ENCODE measurements around the gene OR7G1. TPM values are rescaled to one million over a fixed set of nuclear protein-coding genes. Genes with fewer than 3 reads are reported as not detected.

OR7G1 gene
- total and polyA plus RNA-seq, 4 donors: not detected

DNA sequence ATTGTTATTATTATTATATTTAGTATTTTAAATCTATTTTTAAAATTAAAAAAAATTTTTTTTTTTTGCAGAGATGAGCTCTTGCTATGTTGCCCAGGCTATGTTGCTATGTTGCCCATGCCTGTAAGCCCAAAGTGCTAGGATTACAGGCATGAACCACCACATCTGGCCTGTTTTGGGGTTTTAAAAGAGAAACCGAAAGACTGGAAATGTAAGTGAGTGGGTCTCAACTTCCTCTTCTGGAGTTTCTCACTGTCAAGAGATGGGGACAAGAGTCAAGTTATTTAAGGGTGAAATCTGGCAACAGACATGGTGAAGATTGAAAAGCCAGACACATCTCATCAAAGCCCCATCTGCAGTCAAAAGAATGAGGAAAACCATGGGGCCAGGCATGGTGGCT is 15.4 kb upstream of the OR7G1 start:
- peaks cover 0 to 2% (median 0%) of the 10 kb centered on the region in 3 donors for H3K27me3 ChIP-seq (ENCODE audit: control insufficient read depth in 3 of 3, insufficient read depth in 3 of 3, low read length in 2 of 3)
- H3K27ac ChIP-seq (ENCODE audit: low read depth in 1 of 2, low read length in 1 of 2): no peak overlapping the region
- 32 to 37% methylated on average over 1 of the region's 1 CpG for WGBS, 2 donors
- no peaks in the 10 kb centered on the region for H3K9me3 ChIP-seq (ENCODE audit: control insufficient read depth in 4 of 4, insufficient read depth in 3 of 4, low read length in 3 of 4)
- no peak overlapping the region for H3K4me3 ChIP-seq
- TF ChIP-seq, protein P1, sequence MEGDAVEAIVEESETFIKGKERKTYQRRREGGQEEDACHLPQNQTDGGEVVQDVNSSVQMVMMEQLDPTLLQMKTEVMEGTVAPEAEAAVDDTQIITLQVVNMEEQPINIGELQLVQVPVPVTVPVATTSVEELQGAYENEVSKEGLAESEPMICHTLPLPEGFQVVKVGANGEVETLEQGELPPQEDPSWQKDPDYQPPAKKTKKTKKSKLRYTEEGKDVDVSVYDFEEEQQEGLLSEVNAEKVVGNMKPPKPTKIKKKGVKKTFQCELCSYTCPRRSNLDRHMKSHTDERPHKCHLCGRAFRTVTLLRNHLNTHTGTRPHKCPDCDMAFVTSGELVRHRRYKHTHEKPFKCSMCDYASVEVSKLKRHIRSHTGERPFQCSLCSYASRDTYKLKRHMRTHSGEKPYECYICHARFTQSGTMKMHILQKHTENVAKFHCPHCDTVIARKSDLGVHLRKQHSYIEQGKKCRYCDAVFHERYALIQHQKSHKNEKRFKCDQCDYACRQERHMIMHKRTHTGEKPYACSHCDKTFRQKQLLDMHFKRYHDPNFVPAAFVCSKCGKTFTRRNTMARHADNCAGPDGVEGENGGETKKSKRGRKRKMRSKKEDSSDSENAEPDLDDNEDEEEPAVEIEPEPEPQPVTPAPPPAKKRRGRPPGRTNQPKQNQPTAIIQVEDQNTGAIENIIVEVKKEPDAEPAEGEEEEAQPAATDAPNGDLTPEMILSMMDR (IDR thresholded peaks at IDR 0.05; ENCODE audit: control extremely low read depth, extremely low read depth): no peak
- no peak for DNase-seq
- H3K9ac ChIP-seq (ENCODE audit: insufficient read depth in 1 of 2, low read length in 2 of 2): no peak overlapping the region
- H3K36me3 ChIP-seq (ENCODE audit: control insufficient read depth in 4 of 4, insufficient read depth in 4 of 4, low read length in 4 of 4): no peaks in the 10 kb centered on the region
- H3K4me1 ChIP-seq (ENCODE audit: control insufficient read depth in 5 of 5, insufficient read depth in 5 of 5, low read length in 5 of 5): no peaks in the 10 kb centered on the region
- no peak for ATAC-seq (ENCODE audit: insufficient read depth, low FRiP score)

DNA sequence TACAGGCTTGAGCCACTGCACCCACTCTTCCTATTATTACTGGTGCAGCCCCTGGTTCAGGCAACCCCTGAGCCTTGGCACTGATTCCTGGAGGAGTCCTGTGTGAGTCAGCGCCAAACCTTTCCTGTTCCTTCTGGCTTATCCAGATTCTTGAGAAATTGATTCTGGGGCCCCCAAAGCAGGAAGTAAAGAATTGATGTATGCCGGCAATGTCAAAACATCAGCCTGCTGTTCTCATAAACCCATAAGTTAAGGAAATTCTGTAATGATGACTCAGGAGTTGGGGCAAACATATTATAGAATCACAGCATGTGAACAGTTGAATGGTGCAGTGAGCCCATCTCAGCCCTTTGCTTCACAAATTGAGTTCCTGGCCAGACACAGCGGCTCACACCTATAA is 12.6 kb upstream of the OR7G1 start:
- ATAC-seq (ENCODE audit: insufficient read depth, low FRiP score) (no peak), DNase-seq (no peak)
- TF ChIP-seq, protein P1 (IDR thresholded peaks at IDR 0.05; ENCODE audit: control extremely low read depth, extremely low read depth): no peak
- WGBS, 2 donors: 49 to 50% methylated on average over 3 of the region's 3 CpGs
- Histone ChIP-seq H3K9ac (ENCODE audit: insufficient read depth in 1 of 2, low read length in 2 of 2) (no peak overlapping the region), H3K27ac (ENCODE audit: low read depth in 1 of 2, low read length in 1 of 2) (no peak overlapping the region), H3K27me3 (ENCODE audit: control insufficient read depth in 3 of 3, insufficient read depth in 3 of 3, low read length in 2 of 3) (no peaks in the 10 kb centered on the region), H3K4me3 (no peak overlapping the region), H3K4me1 (ENCODE audit: control insufficient read depth in 5 of 5, insufficient read depth in 5 of 5, low read length in 5 of 5) (no peaks in the 10 kb centered on the region), H3K9me3 (ENCODE audit: control insufficient read depth in 4 of 4, insufficient read depth in 3 of 4, low read length in 3 of 4) (no peaks in the 10 kb centered on the region), H3K36me3 (ENCODE audit: control insufficient read depth in 4 of 4, insufficient read depth in 4 of 4, low read length in 4 of 4) (no peaks in the 10 kb centered on the region)

DNA sequence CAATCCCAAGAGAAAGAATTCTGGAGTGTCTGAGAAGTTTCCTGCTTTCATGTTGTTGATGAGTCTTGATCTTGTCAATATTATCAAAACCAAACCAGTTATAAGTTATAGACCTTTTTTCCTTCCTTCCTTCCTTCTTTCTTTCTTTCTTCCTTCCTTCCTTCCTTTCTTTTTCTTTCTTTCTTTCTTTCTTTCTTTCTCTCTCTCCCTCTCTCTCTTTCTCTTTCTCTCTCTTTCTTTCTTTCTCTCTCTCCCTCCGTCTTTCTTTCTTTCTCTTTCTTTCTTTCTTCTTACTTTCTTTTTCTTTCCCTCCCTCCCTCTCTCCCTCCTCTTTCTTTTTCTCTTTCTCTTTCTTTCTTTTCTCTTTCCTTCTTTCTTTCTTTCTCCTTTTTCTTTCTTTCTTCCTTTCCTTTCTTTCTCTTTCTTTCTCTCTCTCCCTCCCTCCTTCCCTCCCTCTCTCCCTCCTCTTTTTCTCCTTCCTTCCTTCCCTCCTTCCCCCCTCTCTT is 11.4 kb upstream of the OR7G1 start, which contains the start of gene OR7G3:
Gene OR7G3, minus strand, starts transcription at position 51 of the 506 bp plus-strand sequence. Its CDS starts 0 bp downstream, at position 51.
- TF ChIP-seq, protein P1 (IDR thresholded peaks at IDR 0.05; ENCODE audit: control extremely low read depth, extremely low read depth): no peak
- Histone ChIP-seq H3K4me3 (no peak within 1 kb of the TSS), H3K9ac (ENCODE audit: insufficient read depth in 1 of 2, low read length in 2 of 2) (no peak within 1 kb of the TSS), H3K27me3 (ENCODE audit: control insufficient read depth in 3 of 3, insufficient read depth in 3 of 3, low read length in 2 of 3) (no peaks in the 10 kb centered on the region), H3K27ac (ENCODE audit: low read depth in 1 of 2, low read length in 1 of 2) (no peak within 1 kb of the TSS), H3K4me1 (ENCODE audit: control insufficient read depth in 5 of 5, insufficient read depth in 5 of 5, low read length in 5 of 5) (no peaks in the 10 kb centered on the region), H3K36me3 (ENCODE audit: control insufficient read depth in 4 of 4, insufficient read depth in 4 of 4, low read length in 4 of 4) (no peaks in the 10 kb centered on the region), H3K9me3 (ENCODE audit: control insufficient read depth in 4 of 4, insufficient read depth in 3 of 4, low read length in 3 of 4) (no peaks in the 10 kb centered on the region)
- WGBS, 2 donors: 81 to 94% methylated on average over 1 of the region's 1 CpG
- ATAC-seq (ENCODE audit: insufficient read depth, low FRiP score) (no peak), DNase-seq (no peak)

DNA sequence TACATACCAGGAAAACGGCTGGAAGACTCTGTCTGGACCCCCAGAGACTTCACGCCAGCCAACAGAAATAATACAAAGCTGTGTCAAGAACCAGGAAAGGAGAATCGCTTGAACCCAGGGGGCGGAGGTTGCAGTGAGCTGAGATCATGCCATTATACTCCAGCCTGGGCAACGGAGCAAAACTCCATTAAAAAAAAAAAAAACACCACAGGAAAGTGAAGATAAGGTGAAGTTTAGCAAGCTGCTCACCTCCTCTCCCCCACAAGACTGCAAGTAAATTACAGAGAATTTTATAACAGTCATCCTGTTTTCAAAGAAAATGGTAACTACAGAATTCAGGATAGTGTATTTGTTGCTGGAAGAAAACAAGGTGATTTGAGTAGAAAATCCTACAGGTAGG is 984 bp upstream of the OR7G1 start:
- Histone ChIP-seq H3K4me3 (no peak overlapping the region), H3K27me3 (ENCODE audit: control insufficient read depth in 3 of 3, insufficient read depth in 3 of 3, low read length in 2 of 3) (no peaks in the 10 kb centered on the region), H3K9me3 (ENCODE audit: control insufficient read depth in 4 of 4, insufficient read depth in 3 of 4, low read length in 3 of 4) (no peaks in the 10 kb centered on the region), H3K27ac (ENCODE audit: low read depth in 1 of 2, low read length in 1 of 2) (no peak overlapping the region), H3K36me3 (ENCODE audit: control insufficient read depth in 4 of 4, insufficient read depth in 4 of 4, low read length in 4 of 4) (no peaks in the 10 kb centered on the region), H3K9ac (ENCODE audit: insufficient read depth in 1 of 2, low read length in 2 of 2) (no peak overlapping the region), H3K4me1 (ENCODE audit: control insufficient read depth in 5 of 5, insufficient read depth in 5 of 5, low read length in 5 of 5) (no peaks in the 10 kb centered on the region)
- WGBS, 2 donors: 49 to 68% methylated on average over 5 of the region's 5 CpGs
- no peak for DNase-seq
- TF ChIP-seq, protein P1 (IDR thresholded peaks at IDR 0.05; ENCODE audit: control extremely low read depth, extremely low read depth): no peak
- no peak for ATAC-seq (ENCODE audit: insufficient read depth, low FRiP score)

All from lung (tissue), 12 donors.